DND-41 (cell line): ENCODE results near the gene PNMA3.
"Not testable (repeated sequence)": the region's sequence is repeated elsewhere in the genome, so short reads cannot be mapped to it uniquely, and the experiment has no call there.

Source experiments
- ATAC-seq: fragments of 200-7000 bp; cut with Tn5 transposase; 3 replicates; pipeline ENCODE4 v1.9.1; 2021; ENCODE audit warnings: low read depth; ENCODE audit not compliant: insufficient read depth
- DNase-seq: peaks from one replicate; pipeline ENCODE4 v3.0.0-alpha.2; 2020
- H2AFZ ChIP-seq: 2 replicates; pipeline ENCODE4 v1.6.0; 2012; ENCODE audit warnings: low read depth, low read length
- H3K27ac ChIP-seq: 2 replicates; pipeline ENCODE4 v1.5.1; 2012; ENCODE audit warnings: low read length, inconsistent platforms
- H3K27me3 ChIP-seq: fragments of 200-600 bp; sonication (generic); 2 replicates; pipeline ENCODE4 v1.6.0; 2012; ENCODE audit warnings: low read length, mild to moderate bottlenecking, inconsistent platforms; ENCODE audit not compliant: insufficient read depth, poor library complexity
- H3K36me3 ChIP-seq: 2 replicates; pipeline ENCODE4 v1.5.1; 2012; ENCODE audit warnings: low read length, inconsistent platforms; ENCODE audit not compliant: insufficient read depth
- H3K4me1 ChIP-seq: 2 replicates; pipeline ENCODE4 v1.5.1; 2012; ENCODE audit warnings: mild to moderate bottlenecking, low read length; ENCODE audit not compliant: insufficient read depth
- H3K4me2 ChIP-seq: 2 replicates; pipeline ENCODE4 v1.6.0; 2012; ENCODE audit warnings: mild to moderate bottlenecking, moderate library complexity, low read length, inconsistent platforms; ENCODE audit not compliant: insufficient read depth
- H3K4me3 ChIP-seq, 2 experiments: fragments of 200-600 bp in 1 of 2; shearing (Covaris generic) in 1 of 2; 2 replicates each; pipeline ENCODE4 v1.5.1; 2012 to 2016; ENCODE audit warnings: inconsistent platforms in 2 of 2, low read length in 2 of 2, mild to moderate bottlenecking in 2 of 2, low read depth in 1 of 2, moderate library complexity in 1 of 2
- H3K79me2 ChIP-seq: 2 replicates; pipeline ENCODE4 v1.6.0; 2012; ENCODE audit warnings: low read length, inconsistent platforms; ENCODE audit not compliant: insufficient read depth
- H3K9ac ChIP-seq: 2 replicates; pipeline ENCODE4 v1.6.0; 2012; ENCODE audit warnings: low read depth, mild to moderate bottlenecking, inconsistent platforms, low read length, moderate library complexity
- H3K9me3 ChIP-seq: 2 replicates; pipeline ENCODE4 v1.5.1; 2012; ENCODE audit warnings: low read length, moderate library complexity, mild to moderate bottlenecking, inconsistent platforms; ENCODE audit not compliant: insufficient read depth, severe bottlenecking
- H4K20me1 ChIP-seq: 2 replicates; pipeline ENCODE4 v1.6.0; 2012; ENCODE audit warnings: low read length; ENCODE audit not compliant: insufficient read depth
- CTCF ChIP-seq: IDR thresholded peaks from 2 replicates; pipeline ENCODE4 v1.5.1; 2012; ENCODE audit warnings: borderline replicate concordance, low read length, moderate library complexity, mild to moderate bottlenecking; ENCODE audit not compliant: poor library complexity, severe bottlenecking; ENCODE audit errors: extremely low read depth
- EZH2 ChIP-seq: IDR thresholded peaks from 3 replicates; pipeline ENCODE4 v1.6.1; 2012; ENCODE audit warnings: borderline replicate concordance, low read depth, mild to moderate bottlenecking, moderate library complexity, low read length, inconsistent platforms; ENCODE audit not compliant: severe bottlenecking

PNMA3 gene

GRCh38 chrX:153102418-153102817 lies 46.1 kb downstream of the PNMA3 start:
- no peaks in the 10 kb centered on the region for H3K9me3 ChIP-seq
- no peaks in the 10 kb centered on the region for H4K20me1 ChIP-seq
- no peaks in the 10 kb centered on the region for H3K27me3 ChIP-seq
- H3K4me2 ChIP-seq: no peak overlapping the region
- no peaks in the 10 kb centered on the region for H3K36me3 ChIP-seq
- no peak overlapping the region for H3K4me3 ChIP-seq
- ATAC-seq (no peak), DNase-seq (no peak)
- H2AFZ ChIP-seq: no peak overlapping the region
- no peak overlapping the region for H3K9ac ChIP-seq
- no peaks in the 10 kb centered on the region for H3K79me2 ChIP-seq
- H3K27ac ChIP-seq: no peak overlapping the region
- H3K4me1 ChIP-seq: no peaks in the 10 kb centered on the region
- TF ChIP-seq CTCF (no peak), EZH2 (no peak)

GRCh38 chrX:153104959-153105358 lies 48.7 kb downstream of the PNMA3 start:
- not testable (repeated sequence) for DNase-seq, ATAC-seq, H3K79me2 ChIP-seq, H3K9me3 ChIP-seq, H3K27ac ChIP-seq, H3K4me1 ChIP-seq, H3K36me3 ChIP-seq, H3K9ac ChIP-seq, H3K27me3 ChIP-seq, H3K4me2 ChIP-seq, H3K4me3 ChIP-seq, H2AFZ ChIP-seq, H4K20me1 ChIP-seq

GRCh38 chrX:153106092-153106801 lies 50.0 kb downstream of the PNMA3 start:
- H3K27ac ChIP-seq, H3K4me3 ChIP-seq, H3K9me3 ChIP-seq, H3K27me3 ChIP-seq, H3K79me2 ChIP-seq, H3K4me2 ChIP-seq, H3K4me1 ChIP-seq, H3K36me3 ChIP-seq, H2AFZ ChIP-seq, DNase-seq, H4K20me1 ChIP-seq, H3K9ac ChIP-seq: not testable (repeated sequence)
- peak; percentile 90 for ATAC-seq
